Measurements from ENCODE around the gene MICAL2.

The MICAL2 gene

GRCh38 chr11:12200991-12201985 lies 90.9 kb downstream of the MICAL2 start:
- DNase-seq (ENCODE audit: low spot score) (peak; percentile 94), FAIRE-seq (peak; percentile 73)

DNA sequence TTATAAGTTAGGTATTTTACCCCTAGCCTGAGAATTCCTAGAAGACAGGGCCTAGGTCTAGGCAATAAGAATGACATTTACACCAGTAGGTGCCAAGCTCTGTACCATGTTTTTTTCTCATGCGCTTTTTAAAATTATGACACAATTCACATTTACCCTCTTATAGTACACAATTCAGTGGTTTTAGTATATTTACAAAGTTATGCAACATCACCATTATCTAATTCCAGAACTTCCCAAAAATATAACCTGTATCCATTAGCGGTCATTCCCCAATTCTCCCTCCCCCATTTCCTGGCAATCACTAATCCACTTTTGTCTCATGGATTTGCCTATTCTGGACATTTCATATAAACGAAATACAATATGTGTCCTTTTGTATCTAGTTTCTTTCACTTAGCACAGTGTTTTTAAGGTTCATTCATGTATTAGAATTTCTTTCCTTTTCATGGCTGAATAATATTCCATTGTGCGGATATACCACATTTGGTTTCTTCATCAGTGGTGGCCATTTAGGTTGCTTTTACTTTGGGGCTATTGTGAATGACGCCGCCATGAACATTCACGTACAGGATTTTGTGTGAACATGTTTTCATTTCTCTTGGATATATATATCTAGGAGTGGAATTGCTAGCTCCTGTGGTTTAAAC lies 92.4 kb downstream of the MICAL2 start:
- no peak for FAIRE-seq
- DNase-seq (ENCODE audit: low spot score), result no peak

DNA sequence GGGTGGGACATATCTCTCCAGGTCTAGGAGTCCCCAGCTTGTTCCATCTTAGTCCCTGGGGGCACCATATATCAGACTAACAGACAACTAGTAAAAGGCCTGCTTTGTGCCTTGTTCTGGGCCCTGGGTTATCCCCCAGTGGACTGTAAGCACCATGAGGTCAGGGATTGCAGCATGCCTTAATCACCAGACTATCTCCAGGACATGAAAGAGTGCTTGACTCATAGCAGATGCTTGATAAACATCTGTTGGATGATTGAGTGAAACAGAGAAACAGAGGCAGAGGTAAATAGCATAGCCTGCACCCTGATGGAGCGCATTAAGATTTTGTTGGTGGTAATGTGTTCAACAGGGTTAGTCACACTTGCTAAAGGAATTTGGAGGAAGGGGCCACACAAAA lies 94.1 kb downstream of the MICAL2 start:
- FAIRE-seq, result no peak
- no peak for DNase-seq (ENCODE audit: low spot score)

GRCh38 chr11:12205330-12205729 lies 94.9 kb downstream of the MICAL2 start:
- DNase-seq (ENCODE audit: low spot score) (no peak), FAIRE-seq (no peak)

DNA sequence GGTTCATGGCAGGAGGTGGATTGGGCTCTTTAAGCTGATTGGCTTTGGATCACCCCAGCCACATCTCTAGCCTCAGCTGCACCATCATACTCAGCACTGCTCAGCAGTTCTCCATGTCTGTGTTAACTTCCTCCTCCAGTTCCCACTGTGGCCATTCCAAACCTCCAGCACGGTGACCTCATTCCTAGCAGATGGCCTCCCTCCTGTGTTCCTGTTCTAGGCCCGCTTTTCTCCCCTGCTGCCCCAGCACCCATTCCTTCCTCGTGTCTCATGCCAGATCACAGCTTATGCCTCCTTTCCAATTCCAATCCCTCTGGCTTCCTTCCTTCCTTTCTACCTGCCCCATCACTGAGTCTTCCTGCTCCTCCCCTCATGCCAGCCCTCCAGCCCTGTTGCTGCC lies 96.1 kb downstream of the MICAL2 start:
- DNase-seq (ENCODE audit: low spot score) (peak; percentile 64), FAIRE-seq (no peak)

GRCh38 chr11:12207384-12208150 lies 97.2 kb downstream of the MICAL2 start:
- DNase-seq (ENCODE audit: low spot score) (peak; percentile 84), FAIRE-seq (peak; percentile 89)

- DNase-seq (ENCODE audit: low spot score) (no peak), FAIRE-seq (no peak)
Measured at GRCh38 chr11:12209096-12209495, 98.7 kb downstream of the MICAL2 start.

GRCh38 chr11:12210200-12210599 lies 99.8 kb downstream of the MICAL2 start:
- FAIRE-seq (no peak), DNase-seq (ENCODE audit: low spot score) (no peak)

DNA sequence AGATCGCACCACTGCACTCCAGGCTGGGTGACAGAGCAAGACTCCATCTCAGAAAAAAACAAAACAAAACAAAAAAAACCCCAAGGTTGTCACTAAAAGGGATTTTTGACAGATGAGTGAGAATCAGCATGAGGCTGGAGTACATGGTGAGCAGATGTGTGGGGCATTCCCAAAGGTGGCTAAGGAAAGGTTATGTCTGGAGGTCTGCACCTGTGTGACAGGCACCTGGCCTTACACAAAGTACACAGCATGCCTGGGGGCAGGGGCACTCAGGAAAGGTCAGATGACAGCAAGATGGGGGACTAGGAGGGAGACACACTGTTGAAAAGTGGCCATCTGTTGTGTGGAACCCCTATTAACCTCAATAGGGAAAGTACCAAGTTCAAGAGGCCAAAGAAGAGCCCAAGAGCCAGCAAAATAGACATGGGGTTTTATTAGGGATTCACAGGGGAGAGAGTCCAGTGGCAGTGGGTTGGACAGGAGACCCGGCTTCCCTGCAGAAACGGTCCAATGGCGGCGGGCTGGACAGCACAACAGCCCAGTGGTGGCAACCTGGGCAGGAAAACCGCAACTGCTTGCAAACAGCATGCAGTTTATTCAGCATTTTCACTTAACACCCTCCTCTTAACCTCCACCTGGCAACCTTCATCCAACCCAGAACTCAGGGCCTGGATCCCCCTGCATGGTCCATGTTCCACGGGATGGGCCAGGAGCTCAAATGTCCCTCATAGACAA lies 101.1 kb downstream of the MICAL2 start:
- DNase-seq (ENCODE audit: low spot score), result no peak
- no peak for FAIRE-seq

DNA sequence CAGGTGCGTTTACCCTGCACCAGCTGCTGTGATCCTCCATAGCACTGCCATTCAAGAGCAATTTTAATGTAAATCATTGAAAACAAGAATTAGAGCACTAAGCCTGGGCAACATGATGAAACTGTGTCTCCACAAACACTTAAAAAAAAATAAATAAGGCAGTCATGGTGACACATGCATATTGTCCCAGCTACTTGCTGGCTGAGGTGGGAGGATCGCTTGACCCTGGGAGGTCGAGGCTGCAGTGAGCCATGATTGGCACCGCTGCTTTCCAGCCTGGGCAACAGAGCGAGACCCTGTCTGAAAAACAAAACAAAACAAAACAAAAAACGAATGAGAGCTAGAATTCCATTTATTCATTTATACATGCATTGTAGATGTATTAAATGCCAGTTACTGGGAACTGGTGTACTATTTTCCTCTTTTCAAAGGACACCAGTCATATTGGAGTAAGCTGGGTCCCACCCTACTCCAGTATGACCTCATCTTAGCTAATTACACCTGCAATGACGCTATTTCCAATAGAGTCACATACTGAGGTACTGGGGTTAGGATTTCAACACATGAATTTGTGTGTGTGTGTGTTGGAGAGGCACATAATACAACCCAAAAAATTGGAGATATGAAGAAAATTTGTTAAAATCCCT lies 101.9 kb downstream of the MICAL2 start:
- FAIRE-seq, result no peak
- DNase-seq (ENCODE audit: low spot score), result no peak

- no peak for DNase-seq (ENCODE audit: low spot score)
- no peak for FAIRE-seq
Measured at GRCh38 chr11:12212821-12213185, 102.4 kb downstream of the MICAL2 start.

GRCh38 chr11:12213883-12214282 lies 103.5 kb downstream of the MICAL2 start:
- no peak for FAIRE-seq
- DNase-seq (ENCODE audit: low spot score), result no peak

DNA sequence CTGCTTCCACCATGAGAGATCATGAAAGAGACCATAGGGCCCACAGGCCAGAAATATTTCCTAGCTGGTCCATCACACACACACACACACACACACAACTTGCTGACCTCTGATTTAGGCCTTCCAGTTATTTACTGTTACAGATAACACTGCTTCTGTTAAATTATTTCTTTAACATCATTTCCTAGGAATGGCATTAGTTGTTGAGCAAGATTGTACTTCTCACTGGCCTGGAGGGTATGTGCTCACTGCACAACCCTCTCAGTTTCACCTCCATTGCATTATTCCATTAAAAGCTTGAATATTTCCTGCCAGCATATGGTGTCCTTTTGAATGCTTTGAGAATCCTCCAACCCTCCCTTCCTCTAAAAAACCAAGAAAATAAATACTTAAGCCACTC lies 104.4 kb downstream of the MICAL2 start:
- DNase-seq (ENCODE audit: low spot score) (no peak), FAIRE-seq (no peak)

DNA sequence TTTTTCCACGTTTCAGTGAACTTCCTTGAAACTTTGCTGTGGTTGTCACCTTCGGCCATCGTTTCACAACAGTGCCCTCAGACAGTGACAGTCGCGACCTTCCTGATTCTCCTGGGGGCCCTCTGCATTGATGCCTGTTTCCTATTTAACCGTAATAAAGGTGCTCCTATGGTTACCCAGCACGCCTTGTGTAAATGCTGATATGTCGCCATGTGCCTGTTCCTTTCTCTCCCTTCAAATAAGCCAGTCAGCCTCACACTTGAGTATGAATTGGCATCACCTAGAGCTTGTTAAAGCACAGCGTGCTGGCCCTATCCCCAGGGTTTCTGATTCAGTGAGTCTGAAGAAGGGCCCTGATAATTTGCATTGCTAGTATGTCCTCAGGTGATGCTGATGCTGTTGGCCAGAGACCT lies 104.8 kb downstream of the MICAL2 start:
- FAIRE-seq (no peak), DNase-seq (ENCODE audit: low spot score) (no peak)

DNA sequence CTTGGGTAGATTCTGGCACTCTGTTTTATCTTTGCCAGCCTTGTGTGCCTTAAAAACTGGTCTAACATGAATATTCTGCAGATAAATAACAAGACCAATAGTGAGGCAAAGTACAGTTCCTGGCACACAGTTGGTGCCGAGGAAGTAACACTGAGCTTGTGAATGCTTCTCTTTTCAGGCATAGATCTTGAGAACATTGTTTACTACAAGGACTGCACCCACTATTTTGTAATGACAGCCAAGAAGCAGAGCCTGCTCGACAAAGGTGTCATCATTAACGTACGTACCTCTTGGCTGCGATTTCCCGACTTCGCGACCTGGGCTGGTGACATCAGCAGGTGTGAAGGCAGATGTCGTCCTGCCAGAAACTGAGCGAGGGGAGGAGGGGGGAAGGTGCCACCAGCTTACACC lies 105.7 kb downstream of the MICAL2 start:
- DNase-seq (ENCODE audit: low spot score), result no peak
- no peak for FAIRE-seq

DNA sequence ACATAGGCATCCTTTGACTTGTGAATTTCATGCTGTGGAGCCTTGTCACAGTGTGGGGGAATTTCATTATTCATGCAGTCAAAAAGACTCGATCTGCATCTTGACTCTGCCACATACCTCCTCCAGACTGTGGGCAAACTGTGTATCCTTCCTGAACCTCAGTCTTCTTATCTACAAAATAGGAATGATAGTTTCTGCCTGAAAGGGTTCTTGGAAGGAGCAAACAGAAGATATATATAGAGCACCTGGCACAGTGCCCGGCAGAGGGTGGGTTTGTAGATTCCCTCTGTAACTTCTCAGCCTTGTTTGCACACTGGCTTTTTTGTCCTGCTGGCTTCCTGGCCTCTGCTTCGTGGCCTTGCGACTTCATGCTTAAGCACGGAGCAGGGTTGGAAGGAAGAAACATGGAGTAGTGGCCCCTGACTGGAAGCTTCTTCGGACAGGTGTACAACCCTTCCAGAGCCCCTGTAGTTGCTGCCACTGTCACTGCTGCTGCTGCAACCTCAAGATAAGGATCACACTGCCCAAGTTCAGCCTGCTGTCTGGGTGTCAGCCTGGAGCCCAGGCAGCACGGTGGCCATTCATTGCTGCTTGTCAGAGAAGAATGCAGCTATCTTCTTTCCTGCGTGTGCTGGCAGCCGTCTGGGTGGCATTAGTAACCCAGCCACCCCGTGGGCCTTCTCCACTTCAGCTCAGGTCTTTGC lies 106.4 kb downstream of the MICAL2 start:
- no peak for FAIRE-seq
- peak; percentile 60 for DNase-seq (ENCODE audit: low spot score)

DNA sequence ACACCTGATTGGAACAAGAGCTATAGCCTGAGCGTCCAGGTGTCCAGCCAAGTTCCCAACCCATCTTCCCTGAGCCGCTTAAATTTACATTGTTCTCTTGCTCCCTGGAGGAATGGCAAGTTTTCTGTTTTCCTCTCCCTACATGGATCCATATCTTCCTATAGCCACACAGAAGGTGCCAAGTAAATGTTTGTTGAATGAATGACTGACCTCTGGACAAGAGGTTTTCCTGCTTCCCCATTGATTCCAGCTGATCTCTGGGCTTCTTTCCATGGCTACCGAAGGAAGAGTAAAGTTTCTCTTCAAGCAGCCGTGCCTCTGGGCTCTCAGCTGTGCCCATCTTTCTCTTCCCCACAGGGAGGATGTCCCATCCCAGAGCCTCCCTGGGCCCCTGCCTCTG lies 107.5 kb downstream of the MICAL2 start:
- FAIRE-seq, result no peak

DNA sequence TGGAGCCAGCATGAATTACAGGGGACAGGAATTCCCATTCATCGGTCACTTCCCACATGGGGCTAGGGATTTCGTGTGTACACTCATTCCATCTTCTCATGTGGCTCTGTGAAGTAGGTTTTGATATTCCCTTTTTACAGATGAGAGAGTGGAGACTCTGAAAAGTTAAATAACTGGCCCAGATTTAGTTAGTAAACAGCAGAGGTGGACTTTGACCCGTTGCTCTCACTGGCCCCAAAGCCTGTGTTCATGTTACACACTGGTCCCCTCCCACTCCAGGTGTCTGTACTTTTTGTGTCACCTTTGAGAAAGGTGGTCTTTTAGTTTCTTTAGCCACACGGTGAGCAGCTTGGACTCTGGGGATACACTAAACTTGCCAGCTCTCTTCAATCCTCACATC lies 108.5 kb downstream of the MICAL2 start:
- DNase-seq (ENCODE audit: low spot score) (no peak), FAIRE-seq (no peak)

More for the DNA sequence above, 107.5 kb downstream of the MICAL2 start:
- DNase-seq (ENCODE audit: low spot score), result no peak

- no peak for DNase-seq (ENCODE audit: low spot score)
- FAIRE-seq, result no peak
Measured at GRCh38 chr11:12219757-12220156, 109.4 kb downstream of the MICAL2 start.

- no peak for FAIRE-seq
Measured at GRCh38 chr11:12220305-12220704, 109.9 kb downstream of the MICAL2 start.

More at GRCh38 chr11:12220305-12220704, 109.9 kb downstream of the MICAL2 start:
- no peak for DNase-seq (ENCODE audit: low spot score)

Data from RCC 7860 (cell line).